ENCODE results near the gene ADGRD2. TPM values are rescaled to one million over a fixed set of nuclear protein-coding genes. Genes with fewer than 3 reads are reported as not detected.
A peak's percentile ranks its signal among the peaks of the same experiment; 100 is the strongest.

ADGRD2 gene
- total RNA-seq, 4 donors from 2014 or later: not detected

DNA sequence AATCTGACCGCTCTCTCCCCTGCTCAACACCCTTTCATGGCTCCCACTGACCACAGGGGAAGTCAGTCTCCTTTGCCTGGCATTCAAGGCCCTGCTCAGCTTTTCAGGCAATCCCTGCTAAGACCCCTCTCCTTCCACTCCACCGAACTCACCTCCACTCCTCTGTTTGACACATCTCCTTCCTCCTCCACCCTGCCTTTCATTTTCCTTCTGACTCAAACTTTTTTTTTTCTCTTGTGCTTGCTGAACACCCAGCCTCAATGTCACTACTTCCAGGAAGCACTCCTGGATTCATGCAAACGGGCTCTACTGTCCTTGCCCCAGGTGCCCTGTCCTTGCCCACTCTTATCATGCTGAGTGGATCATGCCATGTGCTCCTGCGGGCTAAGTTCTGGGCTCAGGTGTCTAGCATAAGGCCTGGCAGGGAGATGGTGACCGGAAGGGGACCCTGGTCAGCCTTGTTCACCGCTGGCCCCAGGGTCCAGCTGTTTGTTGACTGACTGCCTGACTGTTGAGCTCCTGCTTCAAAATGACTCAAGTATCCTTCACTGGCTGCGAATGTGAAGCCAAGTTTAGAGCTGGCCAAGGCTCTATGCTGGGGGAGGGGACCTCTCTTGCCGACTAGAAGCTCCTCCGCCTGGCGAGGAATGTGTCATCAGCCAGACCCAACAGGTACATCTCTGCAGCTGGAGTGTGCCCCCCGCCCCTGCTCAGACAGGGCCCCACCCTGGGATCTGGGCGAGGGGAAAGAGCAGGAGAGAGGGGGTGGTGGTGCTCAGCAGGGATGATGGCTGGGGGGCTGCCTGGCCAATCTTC lies 50.8 kb downstream of the ADGRD2 start:
- Histone ChIP-seq H3K4me1 (peaks cover 0 to 20% (median 4%) of the 10 kb centered on the region in 4 donors), H3K27ac (no peak overlapping the region), H3K9me3 (no peaks in the 10 kb centered on the region), H3K36me3 (no peaks in the 10 kb centered on the region), H3K4me3 (no peak overlapping the region), H3K27me3 (peaks cover 0 to 30% of the 10 kb centered on the region in 2 donors)
- DNase-seq: no peak
- TF ChIP-seq, protein P1, sequence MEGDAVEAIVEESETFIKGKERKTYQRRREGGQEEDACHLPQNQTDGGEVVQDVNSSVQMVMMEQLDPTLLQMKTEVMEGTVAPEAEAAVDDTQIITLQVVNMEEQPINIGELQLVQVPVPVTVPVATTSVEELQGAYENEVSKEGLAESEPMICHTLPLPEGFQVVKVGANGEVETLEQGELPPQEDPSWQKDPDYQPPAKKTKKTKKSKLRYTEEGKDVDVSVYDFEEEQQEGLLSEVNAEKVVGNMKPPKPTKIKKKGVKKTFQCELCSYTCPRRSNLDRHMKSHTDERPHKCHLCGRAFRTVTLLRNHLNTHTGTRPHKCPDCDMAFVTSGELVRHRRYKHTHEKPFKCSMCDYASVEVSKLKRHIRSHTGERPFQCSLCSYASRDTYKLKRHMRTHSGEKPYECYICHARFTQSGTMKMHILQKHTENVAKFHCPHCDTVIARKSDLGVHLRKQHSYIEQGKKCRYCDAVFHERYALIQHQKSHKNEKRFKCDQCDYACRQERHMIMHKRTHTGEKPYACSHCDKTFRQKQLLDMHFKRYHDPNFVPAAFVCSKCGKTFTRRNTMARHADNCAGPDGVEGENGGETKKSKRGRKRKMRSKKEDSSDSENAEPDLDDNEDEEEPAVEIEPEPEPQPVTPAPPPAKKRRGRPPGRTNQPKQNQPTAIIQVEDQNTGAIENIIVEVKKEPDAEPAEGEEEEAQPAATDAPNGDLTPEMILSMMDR (IDR thresholded peaks at IDR 0.05): no peak
- no peak for TF ChIP-seq POLR2A (IDR thresholded peaks at IDR 0.05)

- TF ChIP-seq, protein P1 (IDR thresholded peaks at IDR 0.05): no peak
- TF ChIP-seq POLR2A (IDR thresholded peaks at IDR 0.05): no peak
- Histone ChIP-seq H3K27ac (no peak overlapping the region), H3K4me3 (no peak overlapping the region), H3K36me3 (no peaks in the 10 kb centered on the region), H3K4me1 (peaks cover 0 to 20% (median 4%) of the 10 kb centered on the region in 4 donors), H3K9me3 (no peaks in the 10 kb centered on the region), H3K27me3 (peaks cover 0 to 30% of the 10 kb centered on the region in 2 donors)
- no peak for DNase-seq
Observed at GRCh38 chr9:124501771-124502320, 51.6 kb downstream of the ADGRD2 start.

DNA sequence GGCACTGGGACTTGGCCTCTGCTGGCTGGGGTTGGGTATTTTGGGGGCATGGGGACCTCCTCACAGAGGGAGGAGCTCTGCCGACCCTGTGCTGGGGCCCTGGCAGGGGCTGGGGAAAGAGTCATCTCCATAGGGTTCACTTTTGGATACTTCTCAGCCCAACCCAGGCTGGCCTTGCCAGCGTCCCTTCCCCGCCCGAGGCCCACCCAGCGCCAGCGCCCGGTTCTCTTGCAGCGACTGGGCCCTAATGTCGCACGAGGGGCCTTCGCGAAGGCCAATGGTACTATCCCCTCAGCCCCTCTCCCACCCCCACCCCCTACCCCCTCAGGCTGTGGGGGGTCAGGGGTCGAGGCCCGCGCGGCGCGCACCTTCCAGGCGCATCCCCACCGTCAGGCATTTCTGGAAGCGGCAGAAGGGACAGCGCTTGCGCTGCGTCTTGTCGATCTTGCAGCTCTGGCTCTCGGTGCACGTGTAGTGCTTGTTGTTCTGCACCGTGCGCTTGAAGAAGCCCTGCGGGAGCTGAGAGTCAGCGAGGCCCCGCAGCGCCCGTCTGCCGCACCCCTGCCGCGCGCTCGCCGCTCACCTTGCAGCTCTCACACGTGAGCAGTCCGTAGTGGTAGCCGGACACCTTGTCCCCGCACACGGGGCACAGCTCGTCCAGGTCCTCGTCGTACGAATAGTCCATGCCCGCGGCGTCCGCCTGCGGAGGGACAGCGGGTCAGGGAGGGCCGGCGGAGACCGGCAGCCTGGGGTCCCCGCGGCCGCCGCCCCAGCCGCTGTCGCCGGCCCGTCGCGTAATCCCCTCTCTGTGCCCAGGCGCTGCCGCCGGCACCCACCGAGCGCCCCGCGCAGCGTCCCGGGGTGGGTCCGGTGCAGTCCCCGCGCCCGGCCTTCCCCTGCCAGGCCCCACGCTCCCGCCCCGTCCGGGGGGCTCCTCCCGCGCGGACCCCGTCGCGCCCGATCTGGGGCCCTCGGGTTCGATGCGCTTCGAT lies 52.8 kb downstream of the ADGRD2 start:
- no peak for DNase-seq
- H3K27ac ChIP-seq: no peak overlapping the region
- no peaks in the 10 kb centered on the region for H3K36me3 ChIP-seq
- peaks cover 0 to 30% of the 10 kb centered on the region in 2 donors for H3K27me3 ChIP-seq
- H3K4me1 ChIP-seq: peaks cover 0 to 20% (median 4%) of the 10 kb centered on the region in 4 donors
- TF ChIP-seq POLR2A (IDR thresholded peaks at IDR 0.05): no peak
- TF ChIP-seq, protein P1 (IDR thresholded peaks at IDR 0.05): no peak
- H3K9me3 ChIP-seq: no peaks in the 10 kb centered on the region
- no peak overlapping the region for H3K4me3 ChIP-seq

DNA sequence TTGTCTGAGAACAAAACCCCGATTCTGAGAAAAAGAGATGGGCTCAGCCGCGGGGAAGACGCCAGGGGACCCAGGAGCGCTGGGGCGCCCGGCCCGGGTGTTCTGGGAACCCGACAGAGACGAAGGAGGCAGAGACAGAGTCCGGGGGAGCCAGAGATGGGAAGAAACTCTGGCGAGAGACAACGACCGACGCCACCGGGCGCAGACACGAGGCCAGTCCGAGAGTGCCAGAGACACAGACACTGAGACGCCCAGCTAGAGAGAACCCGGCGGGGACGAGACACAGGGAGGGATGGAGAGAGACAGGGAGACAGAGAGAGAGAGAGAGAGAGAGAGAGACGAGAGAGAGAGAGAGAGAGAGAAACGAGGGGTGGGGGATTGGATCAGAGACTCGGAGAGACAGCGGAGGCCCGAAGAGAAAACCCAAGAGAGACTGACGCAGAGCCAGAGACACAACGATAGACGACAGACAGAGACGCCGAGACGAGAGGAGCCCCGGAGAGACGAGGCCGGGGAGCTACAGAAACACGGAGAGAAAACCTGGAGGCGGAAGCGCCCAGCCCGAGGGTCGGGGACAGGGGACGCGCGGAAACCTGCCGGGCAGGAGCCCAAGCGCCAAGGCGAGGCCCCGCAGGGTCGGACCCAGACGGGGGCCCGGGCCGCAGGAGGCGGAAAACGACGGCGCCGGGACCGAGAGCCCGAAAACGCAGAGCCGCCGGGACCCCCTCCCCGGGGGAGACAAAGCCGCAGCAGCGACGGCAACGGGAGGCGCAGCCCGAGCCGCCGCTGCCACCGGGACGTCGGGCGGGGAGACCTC lies 53.7 kb downstream of the ADGRD2 start:
- Histone ChIP-seq H3K27ac (no peak overlapping the region), H3K36me3 (no peaks in the 10 kb centered on the region), H3K27me3 (peaks cover 0 to 30% of the 10 kb centered on the region in 2 donors), H3K4me3 (peak overlapping the region in 2 of 4 donors; percentile 21 to 33), H3K9me3 (no peaks in the 10 kb centered on the region), H3K4me1 (peaks cover 0 to 20% (median 4%) of the 10 kb centered on the region in 4 donors)
- no peak for TF ChIP-seq POLR2A (IDR thresholded peaks at IDR 0.05)
- TF ChIP-seq, protein P1 (IDR thresholded peaks at IDR 0.05): no peak
- DNase-seq: no peak

Measured in Peyer's patch (tissue), 4 donors.